NCI-H2081 (cell line): ENCODE data around the gene FPR3.
"Not testable (repeated sequence)": the region's sequence is repeated elsewhere in the genome, so short reads cannot be mapped to it uniquely, and the experiment has no call there.

Experiments
- DNase-seq, 2 experiments: peaks; one replicate each; lab custom pipeline; 2025; lab: John Stamatoyannopoulos, UW

Gene FPR3

GRCh38 chr19:51794885-51795490 is at the start of gene FPR3:
Gene FPR3, plus strand, starts transcription at chr19:51795157. Its CDS starts 28,592 bp downstream, at chr19:51823749.
- no peak for DNase-seq

GRCh38 chr19:51746731-51747130 is 48.2 kb upstream of the FPR3 start:
- no peak for DNase-seq

GRCh38 chr19:51749979-51750378 is 45.0 kb upstream of the FPR3 start:
- no peak for DNase-seq

- DNase-seq: no peak
Observed at GRCh38 chr19:51750400-51751094, 44.4 kb upstream of the FPR3 start.

GRCh38 chr19:51751655-51752054 is 43.3 kb upstream of the FPR3 start, which contains the start of gene FPR1:
Gene FPR1, minus strand, starts transcription at chr19:51751878. Its CDS starts 4,884 bp downstream, at chr19:51746994.
- DNase-seq: no peak

GRCh38 chr19:51754109-51754508 is 40.8 kb upstream of the FPR3 start:
- DNase-seq: no peak

GRCh38 chr19:51754770-51755169 is 40.2 kb upstream of the FPR3 start:
- DNase-seq: no peak

- no peak for DNase-seq
Observed at GRCh38 chr19:51755571-51755970, 39.4 kb upstream of the FPR3 start.

GRCh38 chr19:51760697-51761356 is 34.1 kb upstream of the FPR3 start, which contains the start of gene FPR2:
Gene FPR2, plus strand, starts transcription at chr19:51761180. Its CDS starts 7,479 bp downstream, at chr19:51768659.
- no peak for DNase-seq

GRCh38 chr19:51761696-51762095 is 33.3 kb upstream of the FPR3 start:
- DNase-seq: no peak

- no peak for DNase-seq
Observed at GRCh38 chr19:51765086-51765485, 29.9 kb upstream of the FPR3 start.

- no peak for DNase-seq
Observed at GRCh38 chr19:51766461-51766860, 28.5 kb upstream of the FPR3 start.

- DNase-seq: no peak
Observed at GRCh38 chr19:51771376-51772130, 23.4 kb upstream of the FPR3 start.

GRCh38 chr19:51772977-51773376 is 22.0 kb upstream of the FPR3 start:
- DNase-seq: no peak

GRCh38 chr19:51776561-51776960 is 18.4 kb upstream of the FPR3 start:
- DNase-seq: not testable (repeated sequence)

- peak; percentile 14 to 34 for DNase-seq
Observed at GRCh38 chr19:51777570-51778462, 17.1 kb upstream of the FPR3 start.

- DNase-seq: no peak
Observed at GRCh38 chr19:51779181-51779580, 15.8 kb upstream of the FPR3 start.

GRCh38 chr19:51779703-51780102 is 15.3 kb upstream of the FPR3 start:
- no peak for DNase-seq

- DNase-seq: no peak
Observed at GRCh38 chr19:51780270-51780669, 14.7 kb upstream of the FPR3 start.

- no peak for DNase-seq
Observed at GRCh38 chr19:51781999-51782398, 13.0 kb upstream of the FPR3 start.

GRCh38 chr19:51783372-51783771 is 11.6 kb upstream of the FPR3 start:
- DNase-seq: no peak
